Endothelial cell of hepatic sinusoid (primary cell): ENCODE results near the gene KNG1.
"Not testable (repeated sequence)": the region's sequence is repeated elsewhere in the genome, so short reads cannot be mapped to it uniquely, and the experiment has no call there.

ENCODE experiments used
- in situ Hi-C: cut with HindIII; loops from 2 replicates; pipeline ENCODE4 v1.10.0; 2017; ENCODE audit warnings: low sequenced_read_pairs

Gene KNG1

GRCh38 chr3:186708983-186709679 lies 8.0 kb upstream of the KNG1 start:
- in situ Hi-C loops: no loop called here

DNA sequence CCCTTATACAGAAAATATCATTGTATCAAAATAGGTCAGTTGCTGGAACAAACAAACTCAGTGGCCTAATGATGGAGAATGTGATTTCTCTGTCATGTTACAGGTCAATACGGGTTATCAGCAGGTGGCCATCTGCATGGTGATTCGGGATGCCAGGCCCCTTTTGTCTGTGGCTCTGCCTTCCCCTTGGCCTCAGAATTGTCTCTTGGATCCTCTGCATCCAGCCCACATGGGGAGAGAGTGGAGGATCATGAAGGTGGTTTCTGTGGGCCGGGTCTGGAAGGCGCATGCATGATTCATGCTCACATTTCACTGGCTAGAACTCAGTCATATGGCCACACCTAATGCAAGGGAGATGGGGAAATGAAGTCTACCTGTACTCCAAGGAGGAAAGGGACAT lies 6.5 kb upstream of the KNG1 start:
- in situ Hi-C loops: not testable (repeated sequence)

DNA sequence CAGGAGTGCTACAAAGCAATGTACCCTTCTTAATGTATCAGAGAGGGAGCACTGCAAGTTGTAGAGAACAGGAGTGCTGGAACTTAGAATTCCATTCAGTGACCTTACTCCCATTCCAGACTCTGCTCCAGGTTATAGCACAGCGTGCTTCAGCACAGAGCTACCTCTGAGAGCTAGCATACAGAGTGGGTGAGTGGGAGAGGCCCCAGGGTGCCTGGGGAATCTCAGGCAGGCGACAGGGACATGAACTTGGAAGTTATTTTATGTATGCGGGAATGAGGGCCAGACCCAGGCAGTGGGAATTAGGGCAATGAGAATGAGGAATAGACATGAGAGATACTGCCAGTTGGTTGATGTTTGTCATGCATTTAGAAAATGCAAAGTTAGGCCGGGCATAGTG lies 3.7 kb upstream of the KNG1 start:
- in situ Hi-C loops: no loop called here

DNA sequence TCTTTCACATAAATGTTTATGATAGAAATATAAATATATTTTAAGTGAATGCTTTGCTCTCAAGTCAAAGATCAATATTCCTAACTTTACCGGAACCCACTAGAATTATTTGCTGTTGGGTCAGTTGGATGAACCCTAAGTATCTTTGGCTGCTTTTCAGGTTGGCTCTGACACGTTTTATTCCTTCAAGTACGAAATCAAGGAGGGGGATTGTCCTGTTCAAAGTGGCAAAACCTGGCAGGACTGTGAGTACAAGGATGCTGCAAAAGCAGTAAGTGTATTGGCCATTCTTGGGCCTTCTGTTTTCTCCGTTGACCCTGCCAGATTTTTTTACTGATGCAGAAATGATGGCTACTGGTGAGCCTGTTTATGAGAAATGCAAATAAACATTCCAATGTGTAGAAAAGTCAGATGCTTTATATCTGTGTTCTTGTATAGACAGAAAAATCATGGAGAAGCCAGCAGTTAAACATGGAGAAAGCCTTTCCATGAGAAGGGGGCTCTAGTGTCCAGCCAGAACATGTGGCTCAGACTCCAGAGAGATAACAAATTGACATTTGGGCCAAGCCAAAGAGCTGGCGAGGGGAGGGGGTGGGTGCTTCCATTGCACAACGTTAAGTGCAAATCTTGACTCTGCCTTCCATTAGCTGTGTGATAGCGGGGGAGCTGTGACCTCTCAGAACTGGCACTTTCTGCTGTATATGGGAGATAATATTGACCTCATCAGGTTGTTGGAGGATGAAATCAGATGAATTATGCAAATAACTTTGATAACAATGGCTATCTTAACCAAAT lies 3.0 kb downstream of the KNG1 start:
- in situ Hi-C loops: no loop called here

GRCh38 chr3:186722457-186722856 lies 5.3 kb downstream of the KNG1 start:
- in situ Hi-C loops: no loop called here

GRCh38 chr3:186724911-186725310 lies 7.8 kb downstream of the KNG1 start:
- in situ Hi-C loops: no loop called here

DNA sequence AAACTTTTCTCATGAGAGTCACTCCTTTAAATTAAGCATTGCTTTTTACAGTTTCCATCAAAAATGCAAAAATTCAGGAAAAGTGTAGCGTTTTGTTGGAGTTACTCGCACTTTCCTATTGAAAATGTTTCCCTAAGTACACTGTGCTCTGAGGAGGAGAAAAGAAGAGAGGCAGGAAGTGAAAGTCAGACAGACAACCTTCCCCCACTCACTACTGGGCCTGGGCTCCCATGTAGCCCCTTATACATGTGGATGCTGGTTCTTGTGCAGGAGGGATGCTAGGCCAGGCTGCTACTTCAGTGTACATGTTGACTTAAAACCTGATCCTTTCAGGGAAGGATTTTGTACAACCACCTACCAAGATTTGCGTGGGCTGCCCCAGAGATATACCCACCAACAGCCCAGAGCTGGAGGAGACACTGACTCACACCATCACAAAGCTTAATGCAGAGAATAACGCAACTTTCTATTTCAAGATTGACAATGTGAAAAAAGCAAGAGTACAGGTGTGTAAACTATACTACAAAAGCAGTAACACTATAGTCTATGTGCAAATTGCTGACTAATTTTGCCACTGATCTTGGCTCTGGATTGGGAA lies 15.1 kb downstream of the KNG1 start:
- in situ Hi-C loops: loop anchor here (10.0 kb wide), 1 partner anchor 73 kb away; the partner anchor contains the start of gene RFC4

DNA sequence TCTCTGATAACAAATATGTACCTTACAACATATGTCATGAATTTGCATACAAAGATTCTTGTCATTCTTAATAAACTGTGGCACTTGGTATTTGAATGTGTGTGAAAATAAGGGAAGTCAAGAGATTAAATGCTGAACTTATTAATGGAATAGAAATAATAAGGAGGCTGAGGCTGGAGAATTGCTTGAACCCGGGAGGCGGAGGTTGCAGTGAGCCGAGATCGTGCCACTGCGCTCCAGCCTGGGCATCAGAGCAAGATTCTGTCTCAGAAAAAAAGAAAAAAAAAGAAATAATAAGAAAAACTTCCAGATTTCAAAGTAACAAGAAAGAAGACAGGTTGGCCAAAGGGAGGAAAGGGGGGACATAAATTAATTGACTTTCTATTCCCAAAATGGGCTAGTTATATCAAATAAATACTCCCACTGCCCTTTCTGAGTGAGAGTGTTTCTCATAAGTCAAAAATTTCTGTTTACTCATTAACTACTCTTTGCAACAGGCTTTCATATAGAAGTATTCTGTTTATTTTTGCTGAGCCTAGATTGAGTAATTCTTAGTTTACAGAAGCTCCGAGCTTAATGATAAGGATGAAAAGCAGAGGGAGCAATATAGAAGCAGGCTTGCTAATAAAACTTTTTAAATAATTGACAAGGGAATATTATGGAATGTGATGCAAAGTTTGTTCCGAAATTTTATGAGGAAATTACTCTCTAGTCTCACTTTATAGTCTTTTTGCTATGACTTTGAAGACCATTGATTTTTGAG lies 25.6 kb downstream of the KNG1 start:
- in situ Hi-C loops: no loop called here

DNA sequence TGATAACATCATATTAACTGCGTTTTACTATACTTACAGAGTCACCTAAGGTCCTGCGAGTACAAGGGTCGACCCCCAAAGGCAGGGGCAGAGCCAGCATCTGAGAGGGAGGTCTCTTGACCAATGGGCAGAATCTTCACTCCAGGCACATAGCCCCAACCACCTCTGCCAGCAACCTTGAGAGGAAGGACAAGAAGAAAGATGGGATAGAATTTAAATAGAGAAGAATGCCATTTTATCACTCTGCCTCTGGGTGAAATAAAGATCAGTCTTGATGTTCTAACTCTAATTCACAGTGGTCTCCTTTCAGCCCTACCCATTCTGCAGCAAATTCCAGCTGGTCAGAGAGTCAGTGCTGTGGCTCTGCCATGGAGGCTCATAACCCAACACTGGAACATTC lies 26.5 kb downstream of the KNG1 start:
- in situ Hi-C loops: no loop called here

DNA sequence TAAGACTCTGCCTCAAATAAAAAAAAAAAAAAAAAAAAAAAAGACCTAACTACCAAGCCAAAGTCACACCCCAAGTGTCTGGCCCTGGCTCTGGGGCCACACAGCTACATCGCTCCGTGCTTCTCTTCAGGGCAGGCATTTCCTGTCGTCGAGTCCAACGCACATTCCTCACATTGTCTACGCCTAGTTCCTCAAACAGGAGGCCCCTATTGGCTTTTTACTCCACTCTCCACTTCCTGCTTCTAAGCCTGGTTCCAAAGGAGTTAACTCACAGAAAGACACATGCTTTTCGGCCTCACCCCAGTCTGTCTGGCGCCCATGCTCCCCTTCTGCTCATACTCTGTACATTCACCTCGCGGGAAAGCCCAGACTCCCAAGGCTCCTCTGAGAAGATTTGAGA lies 28.8 kb downstream of the KNG1 start:
- in situ Hi-C loops: no loop called here

DNA sequence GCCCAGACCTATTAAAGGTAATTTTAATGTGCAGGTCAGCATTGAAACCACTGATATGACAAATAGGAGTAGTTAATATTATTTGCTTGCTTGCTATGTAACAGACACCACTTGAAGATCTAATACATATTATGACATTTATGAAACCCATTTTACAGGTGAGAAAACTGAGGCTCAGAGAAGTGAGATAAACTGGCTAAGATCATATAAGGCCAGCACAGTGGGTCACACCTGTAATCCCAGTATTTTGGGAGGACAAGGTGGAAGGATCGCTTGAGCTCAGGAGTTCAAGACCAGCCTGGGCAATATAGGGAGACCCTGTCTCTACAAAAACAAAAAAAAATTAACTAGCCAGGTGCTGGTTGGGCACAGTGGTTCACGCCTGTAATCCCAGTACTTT lies 33.2 kb downstream of the KNG1 start:
- in situ Hi-C loops: no loop called here

- in situ Hi-C loops: no loop called here
Observed at GRCh38 chr3:186751480-186751879, 34.3 kb downstream of the KNG1 start.

GRCh38 chr3:186754006-186754405 lies 36.8 kb downstream of the KNG1 start:
- in situ Hi-C loops: no loop called here

GRCh38 chr3:186754871-186755270 lies 37.7 kb downstream of the KNG1 start:
- in situ Hi-C loops: no loop called here

DNA sequence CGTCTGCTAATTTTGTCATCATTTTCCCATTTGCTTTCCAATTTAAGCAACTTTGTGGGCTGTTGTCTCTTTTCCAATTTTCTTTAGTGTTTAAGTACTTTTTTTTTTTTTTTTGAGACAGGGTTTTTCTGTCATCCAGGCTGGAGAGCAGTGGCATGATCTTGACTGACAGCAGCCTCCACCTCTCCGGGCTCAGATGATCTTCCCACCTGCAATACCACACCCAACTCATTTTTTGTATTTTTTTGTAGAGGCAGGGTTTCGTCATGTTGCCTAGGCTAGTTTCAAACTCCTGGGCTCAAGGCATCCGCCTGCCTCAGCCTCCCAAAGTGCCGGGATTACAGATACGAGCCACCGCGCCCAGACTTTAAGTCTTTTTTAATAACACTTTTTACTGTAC lies 40.1 kb downstream of the KNG1 start:
- in situ Hi-C loops: no loop called here

DNA sequence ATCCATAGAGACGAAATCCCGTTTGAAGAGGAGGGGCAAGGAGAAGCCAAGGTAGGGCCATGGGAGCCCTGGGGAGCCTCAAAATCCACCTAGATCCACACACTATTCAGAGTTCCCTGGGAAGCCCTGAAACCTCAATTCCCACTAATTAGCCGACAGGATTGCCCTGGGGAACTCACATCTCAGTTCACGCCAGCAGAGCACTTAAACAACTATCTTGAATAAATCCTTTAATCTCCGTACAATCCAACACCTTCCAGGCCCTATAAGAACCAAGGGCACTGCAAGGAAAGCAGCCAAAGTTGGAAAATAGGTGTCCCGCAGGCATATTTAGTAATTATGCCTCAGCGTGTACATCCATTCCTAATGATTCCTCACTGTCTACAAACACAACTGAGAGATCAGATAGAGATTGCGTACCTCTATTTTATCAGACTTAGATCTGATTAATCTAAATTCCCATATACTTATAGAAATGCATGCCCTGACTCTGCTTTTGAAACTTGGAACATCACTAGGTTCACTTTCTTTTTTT lies 40.6 kb downstream of the KNG1 start:
- in situ Hi-C loops: no loop called here

DNA sequence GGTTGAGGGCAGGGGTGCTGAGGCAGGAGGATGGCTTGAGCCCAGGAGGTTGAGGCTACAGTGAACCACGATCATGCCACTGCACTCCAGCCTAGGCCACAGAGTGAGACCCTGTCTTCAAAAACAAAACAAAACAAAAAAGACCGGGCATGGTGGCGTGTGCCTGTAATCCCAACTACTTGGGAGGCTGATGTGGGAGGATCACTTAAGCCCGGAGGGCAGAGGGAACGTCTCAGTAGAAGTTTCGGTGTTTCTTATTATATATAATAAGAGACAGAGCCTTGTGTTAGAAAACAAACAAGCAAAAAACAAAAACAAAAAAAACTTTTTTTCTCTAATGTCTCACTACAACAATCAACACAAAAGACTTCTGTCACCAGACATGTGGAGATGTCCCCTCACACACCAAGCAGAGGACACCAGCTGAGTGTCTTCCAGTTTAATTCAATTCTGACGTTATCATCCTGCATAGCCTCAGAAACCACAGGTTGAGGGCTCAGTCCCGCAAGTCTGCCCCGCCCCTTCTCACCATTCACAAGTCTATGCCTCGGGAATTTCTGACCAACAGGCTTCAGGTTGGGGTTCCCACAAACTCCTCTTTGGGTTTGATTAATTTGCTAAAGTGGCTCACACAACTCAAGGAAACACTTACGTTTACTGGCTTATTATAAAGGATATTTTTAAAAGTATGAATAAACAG lies 42.2 kb downstream of the KNG1 start:
- in situ Hi-C loops: no loop called here

- in situ Hi-C loops: no loop called here
Observed at GRCh38 chr3:186760141-186760833, 43.1 kb downstream of the KNG1 start.

DNA sequence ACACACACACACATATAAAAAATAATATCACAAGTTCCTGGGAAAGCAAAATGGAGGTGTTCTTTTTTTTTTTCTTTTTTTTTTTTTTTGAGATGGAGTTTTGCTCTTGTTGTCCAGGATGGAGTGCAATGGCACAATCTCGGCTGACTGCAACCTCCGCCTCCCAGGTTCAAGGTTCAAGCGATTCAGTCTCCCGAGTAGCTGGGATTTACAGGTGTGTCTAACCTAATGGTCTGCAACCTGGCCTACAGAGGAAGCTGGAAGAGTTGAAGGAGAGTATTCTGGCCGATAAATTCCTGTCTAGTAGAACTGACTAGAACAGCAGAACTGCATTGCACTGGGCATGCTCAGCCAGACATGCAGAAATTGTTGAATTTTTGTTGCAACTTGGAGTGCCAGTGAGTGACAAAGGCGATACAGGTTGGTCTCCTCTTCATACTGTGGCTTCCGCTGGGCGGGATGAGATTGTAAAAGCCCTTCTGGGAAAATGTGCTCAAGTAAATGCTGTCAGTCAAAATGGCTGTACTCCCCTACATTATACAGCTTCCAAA lies 43.8 kb downstream of the KNG1 start:
- in situ Hi-C loops: no loop called here

- in situ Hi-C loops: no loop called here
Observed at GRCh38 chr3:186772281-186772694, 55.1 kb downstream of the KNG1 start.
